Ascending aorta (tissue), 2 donors: ENCODE measurements around the gene CYP26B1. TPM values are rescaled to one million over a fixed set of nuclear protein-coding genes. Genes with fewer than 3 reads are reported as not detected.

Source experiments
- DNase-seq, 2 donors: peaks; one replicate each; pipeline ENCODE4 v3.0.0-alpha.2; 2019; ENCODE audit warnings: low spot score in 2 of 2
- H3K27ac ChIP-seq, 2 donors: fragments of 200-600 bp; sonication (generic); one replicate each; pipeline ENCODE4 v1.5.1; 2016 to 2017; ENCODE audit warnings: mild to moderate bottlenecking in 1 of 2
- H3K27me3 ChIP-seq: fragments of 200-600 bp; sonication (generic); one replicate; pipeline ENCODE4 v1.5.1; 2017
- H3K36me3 ChIP-seq, 2 donors: fragments of 200-600 bp; sonication (generic); one replicate each; pipeline ENCODE4 v1.5.1; 2016
- H3K4me1 ChIP-seq, 2 donors: fragments of 200-600 bp; sonication (generic); one replicate each; pipeline ENCODE4 v1.5.1; 2016 to 2017; ENCODE audit warnings: mild to moderate bottlenecking in 1 of 2
- H3K4me3 ChIP-seq, 2 donors: fragments of 200-600 bp; sonication (generic); one replicate each; pipeline ENCODE4 v1.5.1; 2016 to 2017; ENCODE audit warnings: mild to moderate bottlenecking in 1 of 2
- H3K9me3 ChIP-seq, 2 donors: fragments of 200-600 bp; sonication (generic); one replicate each; pipeline ENCODE4 v1.5.1; 2016
- CTCF ChIP-seq, 3 experiments: fragments of 200-600 bp in 2 of 3; fragments of 450-650 bp in 1 of 3; sonication (generic) in 2 of 3; IDR thresholded peaks; one replicate each; pipeline ENCODE4 v1.5.1; 2016 to 2019; ENCODE audit warnings: antibody characterized with exemption in 3 of 3, mild to moderate bottlenecking in 1 of 3, moderate library complexity in 1 of 3
- intact Hi-C: fragments of 100-400 bp; cut with DNase I; formaldehyde crosslinking; loops from one replicate; pipeline ENCODE4 v1.15.1; 2023
- total RNA-seq: library from RNA; depleted of rRNA; stranded (reverse); fragments of >200 nt; gene quantifications from one replicate; pipeline ENCODE4 v1.1.0, GENCODE V29; 2016

CYP26B1 gene
- total RNA-seq, 1 donor from 2014 or later = 18.6 TPM

- Histone ChIP-seq H3K27ac (peak overlapping the region; percentile 85 to 87), H3K27me3 (no peaks in the 10 kb centered on the region)
- intact Hi-C loops = loop anchor here (2.0 to 10.0 kb wide), 7 partner anchors 263 to 1843 kb away; partner anchors contain the start of genes FAM136A and ZNF638
Measured at GRCh38 chr2:72145658-72146329, 1.9 kb downstream of the CYP26B1 start.

GRCh38 chr2:72145289-72145657, 2.4 kb downstream of the CYP26B1 start:
- DNase-seq = peak in 1 of 2 donors; percentile 67
- Histone ChIP-seq H3K27me3 (no peaks in the 10 kb centered on the region), H3K4me1 (peaks cover 18 to 55% of the 10 kb centered on the region in 2 donors), H3K36me3 (no peaks in the 10 kb centered on the region), H3K4me3 (peak overlapping the region; percentile 52 to 72), H3K9me3 (no peaks in the 10 kb centered on the region), H3K27ac (peak overlapping the region; percentile 85 to 87)
- no peak for TF ChIP-seq CTCF (IDR thresholded peaks at IDR 0.05)
- intact Hi-C loops = loop anchor here (2.0 to 10.0 kb wide), 7 partner anchors 263 to 1843 kb away; partner anchors contain the start of genes FAM136A and ZNF638

More at GRCh38 chr2:72145658-72146329, 1.9 kb downstream of the CYP26B1 start:
- Histone ChIP-seq H3K4me1 (peaks cover 15 to 51% of the 10 kb centered on the region in 2 donors), H3K36me3 (no peaks in the 10 kb centered on the region), H3K9me3 (no peaks in the 10 kb centered on the region), H3K4me3 (peak overlapping the region; percentile 52 to 72)
- TF ChIP-seq CTCF (IDR thresholded peaks at IDR 0.05) = no peak
- no peak for DNase-seq

- H3K36me3 ChIP-seq = no peaks in the 10 kb centered on the region
- H3K27ac ChIP-seq = peak overlapping the region; percentile 85 to 87
- H3K9me3 ChIP-seq = no peaks in the 10 kb centered on the region
- peak overlapping the region; percentile 52 to 72 for H3K4me3 ChIP-seq
- no peaks in the 10 kb centered on the region for H3K27me3 ChIP-seq
- intact Hi-C loops = loop anchor here (2.0 to 10.0 kb wide), 8 partner anchors 262 to 1842 kb away; partner anchors contain the start of genes FAM136A and ZNF638
- peaks cover 20 to 55% of the 10 kb centered on the region in 2 donors for H3K4me1 ChIP-seq
- no peak for TF ChIP-seq CTCF (IDR thresholded peaks at IDR 0.05)
- DNase-seq = peak in 1 of 2 donors; percentile 69
Measured at GRCh38 chr2:72144632-72145288, 2.9 kb downstream of the CYP26B1 start.

GRCh38 chr2:72144274-72144631, 3.4 kb downstream of the CYP26B1 start:
- H3K4me3 ChIP-seq = peak overlapping the region; percentile 52 to 72
- no peaks in the 10 kb centered on the region for H3K36me3 ChIP-seq
- peak in 1 of 2 donors; percentile 88 for DNase-seq
- no peaks in the 10 kb centered on the region for H3K9me3 ChIP-seq
- H3K27ac ChIP-seq = peak overlapping the region; percentile 85 to 87
- intact Hi-C loops = loop anchor here (2.0 to 10.0 kb wide), 4 partner anchors 313 to 809 kb away; partner anchors contain the start of gene ZNF638
- TF ChIP-seq CTCF (IDR thresholded peaks at IDR 0.05) = peak in 1 of 3 experiments; percentile 4
- H3K4me1 ChIP-seq = peaks cover 21 to 57% of the 10 kb centered on the region in 2 donors
- no peaks in the 10 kb centered on the region for H3K27me3 ChIP-seq

GRCh38 chr2:72143441-72144273, 4.0 kb downstream of the CYP26B1 start:
- intact Hi-C loops = loop anchor here (2.0 to 10.0 kb wide), 4 partner anchors 313 to 809 kb away; partner anchors contain the start of gene ZNF638
- Histone ChIP-seq H3K4me3 (peak overlapping the region; percentile 52 to 72), H3K36me3 (no peaks in the 10 kb centered on the region), H3K27me3 (no peaks in the 10 kb centered on the region), H3K27ac (peak overlapping the region; percentile 85 to 87), H3K4me1 (peaks cover 21 to 59% of the 10 kb centered on the region in 2 donors), H3K9me3 (no peaks in the 10 kb centered on the region)
- DNase-seq = peak in 1 of 2 donors; percentile 64
- no peak for TF ChIP-seq CTCF (IDR thresholded peaks at IDR 0.05)
